IMR-90 (cell line): ENCODE measurements around the gene HECW1. TPM values are rescaled to one million over a fixed set of nuclear protein-coding genes. Genes with fewer than 3 reads are reported as not detected.

Experiments
- ATAC-seq: fragments of 200-7000 bp; cut with Tn5 transposase; 2 replicates; pipeline ENCODE4 v1.9.1; 2020; ENCODE audit warnings: low read depth, mild to moderate bottlenecking, moderate library complexity
- BruUV-seq: library from RNA; stranded (reverse); fragments of 400-500 nt; replicated peaks from 2 replicates; lab custom pipeline; 2021; lab: Mats Ljungman, UMichigan
- CTCF ChIA-PET: fragments of 300-600 bp; formaldehyde crosslinking; extraction: SDS; loops from one replicate; lab custom pipeline; 2021; ENCODE audit warnings: antibody characterized with exemption; lab: Yijun Ruan, JAX
- POLR2A ChIA-PET: fragments of 300-600 bp; sonication (Branson Sonifier 250); formaldehyde crosslinking; loops from one replicate; lab custom pipeline; 2022; ENCODE audit warnings: antibody characterized with exemption; ENCODE audit not compliant: unreplicated experiment; lab: Charles Lee
- DNase-seq: peaks from one replicate; pipeline ENCODE4 v3.0.0; 2013
- H2AFZ ChIP-seq: replicated peaks from 2 replicates; pipeline ENCODE3; 2013; ENCODE audit warnings: low read length, mild to moderate bottlenecking; ENCODE audit not compliant: poor library complexity
- H2AK5ac ChIP-seq: 2 replicates; pipeline ENCODE4 v1.6.1; 2013; ENCODE audit warnings: low read depth, low read length, inconsistent platforms
- H2AK9ac ChIP-seq: replicated peaks from 2 replicates; pipeline ENCODE3; 2013; ENCODE audit warnings: mild to moderate bottlenecking, low read depth, low read length, moderate library complexity; ENCODE audit not compliant: poor library complexity
- H2BK120ac ChIP-seq: 2 replicates; pipeline ENCODE4 v1.6.1; 2013; ENCODE audit warnings: low read depth, low read length, inconsistent platforms
- H2BK15ac ChIP-seq: 3 replicates; pipeline ENCODE4 v1.6.1; 2013; ENCODE audit warnings: low read depth, low read length, inconsistent platforms
- H2BK20ac ChIP-seq: 2 replicates; pipeline ENCODE4 v1.6.1; 2013; ENCODE audit warnings: low read depth, mild to moderate bottlenecking, inconsistent platforms, low read length, moderate library complexity
- H2BK5ac ChIP-seq: 2 replicates; pipeline ENCODE4 v1.6.1; 2013; ENCODE audit warnings: mild to moderate bottlenecking, low read depth, low read length, inconsistent platforms; ENCODE audit not compliant: poor library complexity, severe bottlenecking
- H3K14ac ChIP-seq: replicated peaks from 2 replicates; pipeline ENCODE4 v1.6.1; 2013; ENCODE audit warnings: low read depth, low read length, inconsistent platforms
- H3K18ac ChIP-seq: 2 replicates; pipeline ENCODE4 v1.6.1; 2013; ENCODE audit warnings: low read depth, low read length, control low read depth
- H3K23ac ChIP-seq: 2 replicates; pipeline ENCODE4 v1.6.1; 2013; ENCODE audit warnings: low read depth, low read length, inconsistent platforms
- H3K27ac ChIP-seq: 2 replicates; pipeline ENCODE4 v1.5.1; 2013; ENCODE audit warnings: mild to moderate bottlenecking, control low read depth, low read length; ENCODE audit not compliant: insufficient read depth
- H3K27me3 ChIP-seq: 2 replicates; pipeline ENCODE4 v1.6.1; 2013; ENCODE audit warnings: low read length; ENCODE audit not compliant: control insufficient read depth, insufficient read depth
- H3K36me3 ChIP-seq: 2 replicates; pipeline ENCODE4 v1.6.1; 2013; ENCODE audit warnings: low read length, mixed read lengths; ENCODE audit not compliant: control insufficient read depth, insufficient read depth
- H3K4ac ChIP-seq: 2 replicates; pipeline ENCODE4 v1.6.1; 2013; ENCODE audit warnings: low read depth, low read length, inconsistent platforms
- H3K4me1 ChIP-seq: 2 replicates; pipeline ENCODE4 v1.6.1; 2013; ENCODE audit warnings: low read length, mixed read lengths; ENCODE audit not compliant: control insufficient read depth, insufficient read depth
- H3K4me2 ChIP-seq: 2 replicates; pipeline ENCODE4 v1.6.1; 2013; ENCODE audit warnings: low read depth, mild to moderate bottlenecking, control low read depth, low read length, moderate library complexity
- H3K4me3 ChIP-seq: 2 replicates; pipeline ENCODE4 v1.5.1; 2013; ENCODE audit warnings: low read depth, mild to moderate bottlenecking, control low read depth, low read length, moderate library complexity; ENCODE audit not compliant: insufficient read depth
- H3K56ac ChIP-seq: 2 replicates; pipeline ENCODE4 v1.6.1; 2013; ENCODE audit warnings: low read length, inconsistent platforms; ENCODE audit not compliant: insufficient read depth; ENCODE audit errors: extremely low read depth
- H3K79me1 ChIP-seq, 2 experiments: 2 replicates each; pipeline ENCODE4 v1.6.1; 2013; ENCODE audit warnings: low read length in 2 of 2, inconsistent platforms in 1 of 2, low read depth in 1 of 2
- H3K9ac ChIP-seq: 2 replicates; pipeline ENCODE4 v1.6.1; 2013; ENCODE audit warnings: low read depth, low read length, control low read depth
- H3K9me1 ChIP-seq: 2 replicates; pipeline ENCODE4 v1.6.1; 2013; ENCODE audit warnings: low read length, inconsistent platforms; ENCODE audit not compliant: insufficient read depth
- H3K9me3 ChIP-seq: 2 replicates; pipeline ENCODE4 v1.6.1; 2013; ENCODE audit warnings: low read length; ENCODE audit not compliant: control insufficient read depth, insufficient read depth
- H4K20me1 ChIP-seq: 2 replicates; pipeline ENCODE4 v1.6.1; 2013; ENCODE audit warnings: low read length, inconsistent platforms; ENCODE audit not compliant: insufficient read depth
- H4K5ac ChIP-seq: 2 replicates; pipeline ENCODE4 v1.6.1; 2013; ENCODE audit warnings: mild to moderate bottlenecking, low read depth, low read length, control low read depth
- H4K8ac ChIP-seq, 2 experiments: 2 replicates each; pipeline ENCODE4 v1.6.1; 2013; ENCODE audit warnings: low read depth in 2 of 2, low read length in 2 of 2, control low read depth in 1 of 2, inconsistent platforms in 1 of 2
- H4K91ac ChIP-seq: 2 replicates; pipeline ENCODE4 v1.6.1; 2013; ENCODE audit warnings: low read depth, low read length, inconsistent platforms; ENCODE audit not compliant: insufficient read depth
- BHLHE40 ChIP-seq: fragments of 150-350 bp; IDR thresholded peaks from 2 replicates; pipeline ENCODE4 v1.6.1; 2016; ENCODE audit warnings: mild to moderate bottlenecking, low read depth, low read length
- CEBPB ChIP-seq: IDR thresholded peaks from 2 replicates; pipeline ENCODE4 v1.6.1; 2012; ENCODE audit warnings: low read depth, low read length, improper control_type of control experiment
- MAFK ChIP-seq: IDR thresholded peaks from 2 replicates; pipeline ENCODE4 v1.6.1; 2012; ENCODE audit warnings: low read depth, low read length, improper control_type of control experiment
- RAD21 ChIP-seq: IDR thresholded peaks from 2 replicates; pipeline ENCODE4 v1.6.1; 2012; ENCODE audit warnings: low read length, improper control_type of control experiment
- RCOR1 ChIP-seq: IDR thresholded peaks from 2 replicates; pipeline ENCODE4 v1.6.1; 2012; ENCODE audit warnings: mild to moderate bottlenecking, low read length, improper control_type of control experiment; ENCODE audit not compliant: insufficient replicate concordance
- RFX5 ChIP-seq: IDR thresholded peaks from 2 replicates; pipeline ENCODE4 v1.8.0; 2012; ENCODE audit warnings: low read depth, mild to moderate bottlenecking, low read length, moderate library complexity
- SMC3 ChIP-seq: fragments of 150-350 bp; IDR thresholded peaks from 2 replicates; pipeline ENCODE4 v1.6.1; 2016; ENCODE audit warnings: low read depth, mild to moderate bottlenecking, antibody characterized with exemption, low read length, moderate library complexity
- WGBS, 2 experiments: methylation state at CpG; one replicate each; pipeline versions ENCODE4 v1.1.5 to v1.1.7; 2013; ENCODE audit warnings: missing lambda C conversion rate in 2 of 2; ENCODE audit not compliant: insufficient read length in 1 of 2; ENCODE audit errors: extremely low coverage in 2 of 2; 5-methylcytosine and 5-hydroxymethylcytosine counted together
- dilution Hi-C: fragments of 300-500 bp; cut with HindIII; formaldehyde crosslinking; loops from one replicate; pipeline ENCODE4 v1.14.3; 2018; ENCODE audit warnings: low sequenced_read_pairs; ENCODE audit not compliant: unreplicated experiment
- in situ Hi-C: fragments of 300-500 bp; cut with MboI; formaldehyde crosslinking; loops from 3 replicates; pipeline ENCODE4 v1.14.3; 2019; ENCODE audit warnings: low sequenced_read_pairs, inconsistent platforms, mixed read lengths
- intact Hi-C: fragments of 100-400 bp; cut with micrococcal nuclease; formaldehyde crosslinking; loops from 2 replicates; pipeline ENCODE4 v1.10.0; 2022
- polyA plus RNA-seq, 3 experiments: library from polyadenylated mRNA; depleted of rRNA; stranded (reverse); fragments of >200 nt; gene quantifications; 2 replicates each; pipeline ENCODE4 v1.2.3, GENCODE V29; 2012; ENCODE audit warnings: low replicate concordance in 1 of 3
- total RNA-seq: library from RNA; depleted of rRNA; stranded (reverse); fragments of >200 nt; gene quantifications from 2 replicates; pipeline ENCODE4 v1.2.3, GENCODE V29; 2012

Gene HECW1
- total and polyA plus RNA-seq, 2 of the 4 experiments (the other 2 are of a cell fraction), result 0.56 to 1.3 TPM

DNA sequence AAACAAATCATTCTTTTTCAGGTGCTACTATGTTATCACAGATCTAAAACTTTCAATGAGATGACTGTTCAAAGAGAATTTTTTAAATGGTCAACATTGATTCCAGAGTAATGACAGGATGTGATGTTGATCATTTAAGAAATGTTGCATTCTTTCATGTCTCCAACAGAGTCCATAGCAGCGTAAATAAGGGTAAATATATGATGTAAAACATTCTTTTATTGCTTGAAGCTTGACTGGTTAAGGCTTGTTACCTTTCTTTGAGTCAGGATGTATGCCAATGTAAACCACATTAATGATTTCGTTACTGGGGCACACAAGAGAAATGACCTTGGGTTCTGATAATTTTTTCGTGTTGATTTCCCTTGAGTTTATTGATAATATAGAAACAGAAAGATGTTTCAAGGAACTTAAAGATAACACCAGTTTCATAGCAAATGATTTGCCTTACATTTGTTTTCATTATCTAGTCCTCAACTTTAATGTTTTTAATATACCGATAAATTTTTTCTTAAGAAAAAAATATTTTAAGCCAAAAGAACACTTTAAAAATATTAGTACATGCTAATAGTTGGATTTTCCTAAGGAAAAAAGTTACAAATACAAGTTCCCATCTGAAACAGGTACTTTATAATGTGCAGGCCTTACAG lies 473.9 kb downstream of the HECW1 start:
- peaks cover 0 to 41% of the 10 kb centered on the region in 2 experiments; a peak in 2 of 4 replicates for H3K79me1 ChIP-seq
- no peak overlapping the region for H3K9ac ChIP-seq
- H3K4me2 ChIP-seq, result peak overlapping the region; percentile 76
- intact Hi-C loops (loop anchor here (10.0 kb wide), 1 partner anchor 652 kb away; the partner anchor contains the start of genes MRPL32 and PSMA2), in situ Hi-C loops (no loop called here), dilution Hi-C loops (no loop called here)
- no peak for TF ChIP-seq RAD21
- no peak for TF ChIP-seq RFX5
- 0 out of 2 replicates have a peak, but pooled peaks have one; percentile 39 for TF ChIP-seq CEBPB
- TF ChIP-seq SMC3, result no peak
- TF ChIP-seq BHLHE40, result no peak
- no peak for TF ChIP-seq RCOR1
- no peak for TF ChIP-seq MAFK
- no peak overlapping the region for H3K27ac ChIP-seq
- ChIA-PET POLR2A (interaction anchor here (0.6 kb wide), 1 partner anchor 242 kb away, joined by 5 read pairs; no protein-coding TSS in a partner anchor), CTCF (interaction anchor here (1.5 kb wide), 1 partner anchor 114 kb away, joined by 9 read pairs; no protein-coding TSS in a partner anchor)
- no peak overlapping the region for H2AFZ ChIP-seq
- no peak overlapping the region for H3K23ac ChIP-seq
- no peak overlapping the region for H2BK15ac ChIP-seq
- no peaks in the 10 kb centered on the region for H3K9me3 ChIP-seq
- H3K56ac ChIP-seq, result no peak overlapping the region
- no peaks in the 10 kb centered on the region for H3K36me3 ChIP-seq
- H3K4me1 ChIP-seq, result peaks cover 8% of the 10 kb centered on the region
- H3K9me1 ChIP-seq, result peaks cover 13% of the 10 kb centered on the region
- no peak overlapping the region for H3K4me3 ChIP-seq
- H2BK120ac ChIP-seq, result no peak overlapping the region
- no peak for ATAC-seq
- peaks cover 1% of the 10 kb centered on the region; the same call in 1 of the 2 replicates for H3K27me3 ChIP-seq
- no peak overlapping the region for H3K4ac ChIP-seq
- peak; percentile 49 for DNase-seq
- H2AK9ac ChIP-seq, result no peak overlapping the region
- no TSS peak for BruUV-seq
- no peak overlapping the region for H2BK20ac ChIP-seq
- H2AK5ac ChIP-seq, result no peak overlapping the region
- no peak overlapping the region for H3K18ac ChIP-seq
- peaks cover 78% of the 10 kb centered on the region for H4K20me1 ChIP-seq
- H4K5ac ChIP-seq, result no peak overlapping the region
- H4K91ac ChIP-seq, result no peak overlapping the region
- H4K8ac ChIP-seq, result no peak overlapping the region; a peak in 1 of 4 replicates
- WGBS, 2 experiments, result no CpG with 5 or more reads among the region's 4 CpGs
- H3K14ac ChIP-seq, result no peak overlapping the region
- peak overlapping the region; percentile 56 for H2BK5ac ChIP-seq
